WERI-Rb-1 (cell line): ENCODE measurements around the gene PHEX.
A peak's percentile ranks its signal among the peaks of the same experiment; 100 is the strongest.

Source experiments
- DNase-seq: peaks from one replicate; pipeline ENCODE4 v3.0.0-alpha.2; 2020
- H3K27ac ChIP-seq: fragments of 250-450 bp; sonication (Bioruptor Pico); 2 replicates; pipeline ENCODE4 v1.5.1; 2020; ENCODE audit warnings: mild to moderate bottlenecking, moderate library complexity
- H3K27me3 ChIP-seq: fragments of 250-450 bp; sonication (Bioruptor Pico); 2 replicates; pipeline ENCODE4 v1.5.1; 2021; ENCODE audit warnings: mild to moderate bottlenecking, low read depth, moderate library complexity; ENCODE audit not compliant: insufficient read depth, severe bottlenecking
- H3K36me3 ChIP-seq: fragments of 250-450 bp; sonication (Bioruptor Pico); 2 replicates; pipeline ENCODE4 v1.5.1; 2020; ENCODE audit warnings: mild to moderate bottlenecking, moderate library complexity
- H3K4me3 ChIP-seq: 2 replicates; pipeline ENCODE4 v1.5.1; 2011; ENCODE audit warnings: low read depth, mild to moderate bottlenecking, control low read depth, low read length
- H3K9me3 ChIP-seq: fragments of 250-450 bp; sonication (Bioruptor Pico); 2 replicates; pipeline ENCODE4 v1.5.1; 2021; ENCODE audit warnings: mild to moderate bottlenecking, moderate library complexity; ENCODE audit not compliant: severe bottlenecking
- CTCF ChIP-seq: IDR thresholded peaks from 2 replicates; pipeline ENCODE4 v1.5.1; 2011; ENCODE audit warnings: low read depth, mild to moderate bottlenecking, control low read depth, inconsistent platforms, low read length

The PHEX gene

GRCh38 chrX:22234380-22234779 lies 202.3 kb downstream of the PHEX start:
- DNase-seq, result peak; percentile 12
- H3K36me3 ChIP-seq, result no peaks in the 10 kb centered on the region
- no peaks in the 10 kb centered on the region for H3K9me3 ChIP-seq
- no peak for TF ChIP-seq CTCF
- H3K27me3 ChIP-seq, result peaks cover 6% of the 10 kb centered on the region
- no peak overlapping the region for H3K4me3 ChIP-seq
- no peak overlapping the region for H3K27ac ChIP-seq

GRCh38 chrX:22237479-22237878 lies 205.4 kb downstream of the PHEX start:
- Histone ChIP-seq H3K36me3 (no peaks in the 10 kb centered on the region), H3K27ac (no peak overlapping the region), H3K4me3 (no peak overlapping the region), H3K9me3 (no peaks in the 10 kb centered on the region), H3K27me3 (peaks cover 4% of the 10 kb centered on the region)
- TF ChIP-seq CTCF, result no peak
- no peak for DNase-seq

GRCh38 chrX:22246620-22247019 lies 214.5 kb downstream of the PHEX start:
- no peak for TF ChIP-seq CTCF
- no peaks in the 10 kb centered on the region for H3K36me3 ChIP-seq
- H3K9me3 ChIP-seq, result no peaks in the 10 kb centered on the region
- no peaks in the 10 kb centered on the region for H3K27me3 ChIP-seq
- H3K4me3 ChIP-seq, result no peak overlapping the region
- DNase-seq, result no peak
- no peak overlapping the region for H3K27ac ChIP-seq

- DNase-seq, result no peak
- no peaks in the 10 kb centered on the region for H3K27me3 ChIP-seq
- no peak overlapping the region for H3K4me3 ChIP-seq
- no peaks in the 10 kb centered on the region for H3K9me3 ChIP-seq
- TF ChIP-seq CTCF, result no peak
- H3K36me3 ChIP-seq, result no peaks in the 10 kb centered on the region
- no peak overlapping the region for H3K27ac ChIP-seq
Measured at GRCh38 chrX:22247169-22247568, 215.0 kb downstream of the PHEX start.

GRCh38 chrX:22248401-22248800 lies 216.3 kb downstream of the PHEX start:
- no peaks in the 10 kb centered on the region for H3K36me3 ChIP-seq
- H3K27me3 ChIP-seq, result no peaks in the 10 kb centered on the region
- no peaks in the 10 kb centered on the region for H3K9me3 ChIP-seq
- H3K4me3 ChIP-seq, result no peak overlapping the region
- H3K27ac ChIP-seq, result no peak overlapping the region
- DNase-seq, result no peak
- no peak for TF ChIP-seq CTCF

- H3K27ac ChIP-seq, result no peak overlapping the region
- no peak overlapping the region for H3K4me3 ChIP-seq
- H3K36me3 ChIP-seq, result no peaks in the 10 kb centered on the region
- no peak for DNase-seq
- TF ChIP-seq CTCF, result no peak
- H3K9me3 ChIP-seq, result no peaks in the 10 kb centered on the region
- H3K27me3 ChIP-seq, result no peaks in the 10 kb centered on the region
Measured at GRCh38 chrX:22249371-22249770, 217.2 kb downstream of the PHEX start.
